B cell (primary cell): ENCODE data around the gene ORC2. TPM values are rescaled to one million over a fixed set of nuclear protein-coding genes. Genes with fewer than 3 reads are reported as not detected.
"Not testable (repeated sequence)": the region's sequence is repeated elsewhere in the genome, so short reads cannot be mapped to it uniquely, and the experiment has no call there.

Experiments used
- ATAC-seq: fragments of 200-7000 bp; cut with Tn5 transposase; one replicate; pipeline ENCODE4 v1.10.0; 2021; ENCODE audit warnings: low read depth, mild to moderate bottlenecking, moderate number of reproducible peaks, moderate library complexity
- CTCF ChIA-PET: fragments of 350-600 bp; sonication (Branson Sonifier 250); formaldehyde crosslinking; loops from one replicate; lab custom pipeline; 2021; ENCODE audit warnings: antibody characterized with exemption, inconsistent platforms; lab: Charles Lee
- POLR2A ChIA-PET: fragments of 350-600 bp; sonication (Branson Sonifier 250); formaldehyde crosslinking; loops from one replicate; lab custom pipeline; 2021; ENCODE audit warnings: antibody characterized with exemption; lab: Charles Lee
- DNase-seq: peaks from one replicate; pipeline ENCODE4 v3.0.0; 2013
- H2AFZ ChIP-seq: 2 replicates; pipeline ENCODE4 v1.6.1; 2012; ENCODE audit warnings: mild to moderate bottlenecking, low read depth, low read length; ENCODE audit not compliant: insufficient read depth, poor library complexity, severe bottlenecking
- H3K27ac ChIP-seq, 2 donors: 1 replicate in 1 of 2; 2 replicates in 1 of 2; pipeline ENCODE4 v1.5.1; 2012 to 2013; ENCODE audit warnings: low read length in 2 of 2, mild to moderate bottlenecking in 2 of 2, moderate library complexity in 1 of 2
- H3K27me3 ChIP-seq, 4 experiments: fragments of 200-600 bp in 1 of 4; sonication (generic) in 1 of 4; replicated peaks in 1 of 4; 1 replicate in 2 of 4; 2 replicates in 2 of 4; pipeline versions ENCODE4 v1.6.1 to v1.7.0; 2013 to 2016; ENCODE audit warnings: low read length in 3 of 4, mild to moderate bottlenecking in 2 of 4, mixed read lengths in 1 of 4, moderate library complexity in 1 of 4; ENCODE audit not compliant: insufficient read depth in 4 of 4, control insufficient read depth in 3 of 4; ENCODE audit errors: control extremely low read depth in 1 of 4
- H3K36me3 ChIP-seq, 2 experiments: replicated peaks in 1 of 2; 1 replicate in 1 of 2; 2 replicates in 1 of 2; pipeline versions ENCODE4 v1.6.1 to v1.7.1; 2013; ENCODE audit warnings: low read length in 1 of 2; ENCODE audit not compliant: insufficient read depth in 2 of 2, control insufficient read depth in 1 of 2; ENCODE audit errors: control extremely low read depth in 1 of 2, extremely low read depth in 1 of 2
- H3K4me1 ChIP-seq, 2 donors: fragments of 200-600 bp in 1 of 2; sonication (generic) in 1 of 2; 1 replicate in 1 of 2; 2 replicates in 1 of 2; pipeline versions ENCODE4 v1.5.1 to v1.6.1; 2013 to 2017; ENCODE audit warnings: low read length in 2 of 2; ENCODE audit not compliant: control insufficient read depth in 2 of 2, insufficient read depth in 2 of 2
- H3K4me2 ChIP-seq: replicated peaks from 2 replicates; pipeline ENCODE3; 2012; ENCODE audit warnings: mild to moderate bottlenecking, low read depth, low read length; ENCODE audit not compliant: poor library complexity, severe bottlenecking
- H3K4me3 ChIP-seq, 5 experiments: fragments of 200-600 bp in 1 of 5; sonication (generic) in 1 of 5; 1 replicate in 3 of 5; 2 replicates in 2 of 5; pipeline versions ENCODE4 v1.5.1 to v1.7.0; 2011 to 2016; ENCODE audit warnings: low read length in 4 of 5, mild to moderate bottlenecking in 4 of 5, low read depth in 2 of 5, control low read depth in 1 of 5, moderate library complexity in 1 of 5; ENCODE audit not compliant: insufficient read depth in 1 of 5; ENCODE audit errors: control extremely low read depth in 1 of 5, extremely low read depth in 1 of 5
- H3K79me2 ChIP-seq: fragments of 200-600 bp; sonication (generic); one replicate; pipeline ENCODE4 v1.6.0; 2016; ENCODE audit warnings: low read length; ENCODE audit not compliant: control insufficient read depth, insufficient read depth
- H3K9ac ChIP-seq: fragments of 200-600 bp; sonication (generic); 2 replicates; pipeline ENCODE4 v1.6.1; 2017; ENCODE audit warnings: mild to moderate bottlenecking, low read length, moderate library complexity
- H3K9me3 ChIP-seq, 3 donors: one replicate each; pipeline versions ENCODE4 v1.6.1 to v1.7.1; 2013; ENCODE audit warnings: low read length in 2 of 3; ENCODE audit not compliant: control insufficient read depth in 2 of 3, insufficient read depth in 1 of 3; ENCODE audit errors: control extremely low read depth in 1 of 3
- H4K20me1 ChIP-seq: 2 replicates; pipeline ENCODE4 v1.6.0; 2012; ENCODE audit warnings: mild to moderate bottlenecking, low read length; ENCODE audit not compliant: insufficient read depth, control insufficient read depth, poor library complexity, severe bottlenecking
- H3K27ac Mint-ChIP-seq: one replicate; pipeline ENCODE4 v1.8.0; 2021; ENCODE audit warnings: mixed read lengths
- H3K27me3 Mint-ChIP-seq: one replicate; pipeline ENCODE4 v1.8.0; 2021; ENCODE audit warnings: mixed read lengths
- H3K4me1 Mint-ChIP-seq: one replicate; pipeline ENCODE4 v1.8.0; 2021; ENCODE audit warnings: mixed read lengths
- H3K4me3 Mint-ChIP-seq: one replicate; pipeline ENCODE4 v1.8.0; 2021; ENCODE audit warnings: mixed read lengths
- H3K9me3 Mint-ChIP-seq: one replicate; pipeline ENCODE4 v1.8.0; 2022; ENCODE audit warnings: mixed read lengths; ENCODE audit not compliant: insufficient read depth
- EZH2 ChIP-seq: IDR thresholded peaks from 2 replicates; pipeline ENCODE4 v1.6.1; 2012; ENCODE audit warnings: borderline replicate concordance, low read depth, mild to moderate bottlenecking, moderate library complexity, low read length; ENCODE audit not compliant: insufficient read depth, poor library complexity, severe bottlenecking
- WGBS: methylation state at CpG from one replicate; pipeline ENCODE4 v1.1.5; 2013; ENCODE audit warnings: missing lambda C conversion rate; ENCODE audit not compliant: insufficient coverage; 5-methylcytosine and 5-hydroxymethylcytosine counted together
- intact Hi-C: fragments of 100-400 bp; cut with micrococcal nuclease; formaldehyde crosslinking; loops from one replicate; pipeline ENCODE4 v1.10.0; 2022
- polyA plus RNA-seq: library from polyadenylated mRNA; depleted of rRNA; stranded (reverse); fragments of >200 nt; gene quantifications from 2 replicates; pipeline ENCODE4 v1.2.3, GENCODE V29; 2012
- total RNA-seq, 2 donors: library from RNA; stranded (reverse); fragments of 120-200 nt in 1 of 2; gene quantifications; 1 replicate in 1 of 2; 2 replicates in 1 of 2; pipeline versions ENCODE4 v1.2.3 to v1.2.4, GENCODE V29; 2013 to 2022
- TF ChIP-seq, protein P1 (sequence below): fragments of 200-600 bp; IDR thresholded peaks from one replicate; pipeline ENCODE4 v1.8.0; 2022; ENCODE audit warnings: antibody characterized with exemption, mild to moderate bottlenecking

Gene ORC2
- total and polyA plus RNA-seq, 2 donors (not counting 1 experiment from before 2014, with no cell fraction given), result 6.4 to 50.6 TPM

DNA sequence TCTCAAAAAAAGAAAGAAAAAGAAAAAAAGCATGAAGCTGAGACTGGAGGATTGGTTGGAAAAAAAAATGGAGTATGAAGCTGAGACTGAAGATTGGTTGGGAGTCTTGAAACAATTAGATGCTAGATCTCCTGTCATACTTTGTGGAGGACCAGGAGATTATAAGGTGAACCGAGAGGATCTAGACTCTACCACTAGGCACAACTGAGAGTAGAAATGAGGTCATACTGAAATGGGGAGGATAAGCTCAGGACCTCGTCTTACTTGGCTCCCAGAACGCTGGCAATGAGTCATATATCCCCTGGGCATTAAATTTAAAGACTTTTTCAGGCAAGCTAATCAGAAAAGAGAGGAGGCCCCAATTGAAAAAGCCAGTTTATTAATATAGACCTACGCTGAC lies 3.3 kb upstream of the ORC2 start:
- CTCF ChIA-PET, result interaction anchor here (1.1 to 5.8 kb wide), 5 partner anchors 77 to 266 kb away, joined by 3 to 50 read pairs (median 3); partner anchors contain the start of genes CASP10 and NIF3L1
- peaks cover 27% of the 10 kb centered on the region for H3K79me2 ChIP-seq
- H3K27ac Mint-ChIP-seq, result no peak overlapping the region

DNA sequence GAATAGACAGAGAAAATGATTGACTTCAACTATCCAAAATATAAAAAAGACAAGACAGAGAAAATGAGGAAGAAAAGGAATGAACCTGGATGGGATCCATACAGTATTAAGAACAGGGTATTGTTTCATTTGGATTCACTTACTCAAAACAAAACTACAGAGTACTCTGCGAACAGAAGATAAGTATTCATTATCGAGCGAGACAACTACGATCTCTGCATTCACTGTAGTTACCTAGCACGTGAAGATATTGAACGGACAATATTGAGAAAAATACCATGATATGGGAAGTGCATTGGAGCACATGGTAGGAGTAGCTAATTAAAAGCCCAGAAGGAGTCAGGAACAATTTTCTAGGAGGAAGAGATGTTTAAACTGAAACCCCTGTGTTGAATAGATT lies 1.0 kb upstream of the ORC2 start:
- Mint-ChIP-seq H3K9me3 (no peaks in the 10 kb centered on the region), H3K27ac (peak overlapping the region; percentile 78), H3K4me3 (peak overlapping the region; percentile 92), H3K4me1 (peaks cover 55% of the 10 kb centered on the region), H3K27me3 (no peaks in the 10 kb centered on the region)
- Histone ChIP-seq H3K9me3 (no peaks in the 10 kb centered on the region), H3K4me2 (peak overlapping the region; percentile 75), H3K36me3 (no peaks in the 10 kb centered on the region), H3K27me3 (no peaks in the 10 kb centered on the region), H2AFZ (peak overlapping the region; percentile 86), H3K4me1 (peaks cover 28 to 30% of the 10 kb centered on the region in 2 donors), H3K79me2 (peaks cover 50% of the 10 kb centered on the region), H3K27ac (peak overlapping the region in 1 of 2 donors; percentile 92), H3K4me3 (peak overlapping the region; percentile 77 to 97 (median 90)), H3K9ac (peak overlapping the region; percentile 84), H4K20me1 (no peaks in the 10 kb centered on the region)
- DNase-seq, result no peak
- ATAC-seq, result no peak
- intact Hi-C loops, result loop anchor here (5.0 kb wide), 2 partner anchors 77 to 1303 kb away; partner anchors contain the start of genes NIF3L1, NOP58 and PPIL3
- CTCF ChIA-PET, result interaction anchor here (0.8 to 5.8 kb wide), 6 partner anchors 12 to 268 kb away, joined by 3 to 50 read pairs (median 20); no protein-coding TSS in a partner anchor
- TF ChIP-seq, protein P1, sequence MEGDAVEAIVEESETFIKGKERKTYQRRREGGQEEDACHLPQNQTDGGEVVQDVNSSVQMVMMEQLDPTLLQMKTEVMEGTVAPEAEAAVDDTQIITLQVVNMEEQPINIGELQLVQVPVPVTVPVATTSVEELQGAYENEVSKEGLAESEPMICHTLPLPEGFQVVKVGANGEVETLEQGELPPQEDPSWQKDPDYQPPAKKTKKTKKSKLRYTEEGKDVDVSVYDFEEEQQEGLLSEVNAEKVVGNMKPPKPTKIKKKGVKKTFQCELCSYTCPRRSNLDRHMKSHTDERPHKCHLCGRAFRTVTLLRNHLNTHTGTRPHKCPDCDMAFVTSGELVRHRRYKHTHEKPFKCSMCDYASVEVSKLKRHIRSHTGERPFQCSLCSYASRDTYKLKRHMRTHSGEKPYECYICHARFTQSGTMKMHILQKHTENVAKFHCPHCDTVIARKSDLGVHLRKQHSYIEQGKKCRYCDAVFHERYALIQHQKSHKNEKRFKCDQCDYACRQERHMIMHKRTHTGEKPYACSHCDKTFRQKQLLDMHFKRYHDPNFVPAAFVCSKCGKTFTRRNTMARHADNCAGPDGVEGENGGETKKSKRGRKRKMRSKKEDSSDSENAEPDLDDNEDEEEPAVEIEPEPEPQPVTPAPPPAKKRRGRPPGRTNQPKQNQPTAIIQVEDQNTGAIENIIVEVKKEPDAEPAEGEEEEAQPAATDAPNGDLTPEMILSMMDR, result no peak
- no peak for TF ChIP-seq EZH2
- WGBS, result 81% methylated on average over 5 of the region's 6 CpGs
- POLR2A ChIA-PET, result interaction anchor here (0.6 kb wide), 1 partner anchor 100 kb away, joined by 3 read pairs; the partner anchor contains the start of gene CLK1

More for the DNA sequence above, 3.3 kb upstream of the ORC2 start:
- H3K4me2 ChIP-seq, result no peak overlapping the region
- H2AFZ ChIP-seq, result no peak overlapping the region
- H4K20me1 ChIP-seq, result no peaks in the 10 kb centered on the region
- no peak overlapping the region for H3K4me3 Mint-ChIP-seq
- no peaks in the 10 kb centered on the region for H3K27me3 Mint-ChIP-seq
- no peak for DNase-seq
- H3K36me3 ChIP-seq, result peaks cover 0 to 2% of the 10 kb centered on the region in 2 experiments
- peaks cover 20 to 23% of the 10 kb centered on the region in 2 donors for H3K4me1 ChIP-seq
- H3K9me3 ChIP-seq, result no peaks in the 10 kb centered on the region
- H3K4me3 ChIP-seq, result no peak overlapping the region
- intact Hi-C loops, result no loop called here
- no peaks in the 10 kb centered on the region for H3K9me3 Mint-ChIP-seq
- no peak for TF ChIP-seq EZH2
- TF ChIP-seq, protein P1, result no peak
- H3K27me3 ChIP-seq, result no peaks in the 10 kb centered on the region
- WGBS, result 87% methylated on average over 4 of the region's 4 CpGs
- H3K27ac ChIP-seq, result no peak overlapping the region
- POLR2A ChIA-PET, result interaction anchor here (0.6 kb wide), 1 partner anchor 57 kb away, joined by 6 read pairs; no protein-coding TSS in a partner anchor
- no peak for ATAC-seq
- H3K9ac ChIP-seq, result no peak overlapping the region
- H3K4me1 Mint-ChIP-seq, result peaks cover 46% of the 10 kb centered on the region

DNA sequence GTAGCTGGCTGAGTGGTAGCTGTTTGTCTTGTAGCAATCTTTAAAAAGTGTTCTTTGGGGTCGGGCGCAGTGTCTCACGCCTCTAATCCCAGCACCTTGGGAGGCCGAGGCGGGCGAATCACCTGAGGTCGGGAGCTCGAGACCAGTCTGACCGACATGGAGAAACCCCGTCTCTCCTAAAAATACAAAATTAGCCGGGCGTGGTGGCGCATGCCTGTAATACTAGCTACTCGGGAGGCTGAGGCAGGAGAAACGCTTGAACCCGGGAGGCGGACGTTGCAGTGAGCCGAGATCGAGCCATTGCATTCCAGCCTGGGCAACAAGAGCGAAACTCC lies 425 bp upstream of the ORC2 start:
- H3K9me3 Mint-ChIP-seq, H3K9me3 ChIP-seq, H3K36me3 ChIP-seq, H3K27me3 ChIP-seq, DNase-seq, ATAC-seq, H4K20me1 ChIP-seq, H3K27me3 Mint-ChIP-seq: not testable (repeated sequence)
- Histone ChIP-seq H3K4me1 (peaks cover 28 to 30% of the 10 kb centered on the region in 2 donors), H3K4me3 (peak overlapping the region; percentile 77 to 97 (median 90)), H3K4me2 (peak overlapping the region; percentile 75), H3K27ac (peak overlapping the region; percentile 90 to 92), H3K9ac (peak overlapping the region; percentile 84), H2AFZ (peak overlapping the region; percentile 86), H3K79me2 (peaks cover 52% of the 10 kb centered on the region)
- ChIA-PET CTCF (interaction anchor here (0.9 to 5.8 kb wide), 20 partner anchors 8 to 269 kb away, joined by 3 to 50 read pairs (median 6); partner anchors contain the start of genes CASP10, CLK1 and NIF3L1), POLR2A (interaction anchor here (0.6 to 1.0 kb wide), 5 partner anchors 37 to 231 kb away, joined by 3 to 4 read pairs (median 3); partner anchors contain the start of gene CLK1)
- intact Hi-C loops, result loop anchor here (1.0 to 5.0 kb wide), 12 partner anchors 63 to 1303 kb away; partner anchors contain the start of genes BZW1, CLK1, HYCC2 and NIF3L1
- Mint-ChIP-seq H3K27ac (peak overlapping the region; percentile 98), H3K4me1 (peaks cover 57% of the 10 kb centered on the region), H3K4me3 (peak overlapping the region; percentile 92)
- 0% methylated on average over 17 of the region's 21 CpGs for WGBS
